Inferior parietal cortex (tissue), 1 donor: ENCODE data around the gene BNIPL.

Experiments used
- DNase-seq: peaks from one replicate; pipeline ENCODE4 v3.0.0-alpha.2; 2016; ENCODE audit errors: extremely low spot score

BNIPL gene

GRCh38 chr1:151036356-151036755, at the start of gene BNIPL:
Gene BNIPL (plus strand): TSS chr1:151036586. CDS start chr1:151036726, 140 bp downstream.
- DNase-seq: no peak

GRCh38 chr1:150987924-150988323, 48.5 kb upstream of the BNIPL start:
- DNase-seq: no peak

- DNase-seq: no peak
These were observed 43.8 kb upstream of the BNIPL start for GRCh38 chr1:150992626-150993025.

- DNase-seq: no peak
These were observed 42.1 kb upstream of the BNIPL start for GRCh38 chr1:150994248-150994647.

- no peak for DNase-seq
These were observed 40.9 kb upstream of the BNIPL start for GRCh38 chr1:150995460-150995859.

GRCh38 chr1:150995896-150996295, 40.5 kb upstream of the BNIPL start:
- DNase-seq: peak; percentile 69

- no peak for DNase-seq
These were observed 39.1 kb upstream of the BNIPL start for GRCh38 chr1:150997126-150997872.

- DNase-seq: no peak
These were observed 38.4 kb upstream of the BNIPL start for GRCh38 chr1:150997949-150998348.

- DNase-seq: peak; percentile 47
These were observed 37.2 kb upstream of the BNIPL start for GRCh38 chr1:150999051-150999674.

- DNase-seq: no peak
These were observed 36.5 kb upstream of the BNIPL start for GRCh38 chr1:150999926-151000325.

GRCh38 chr1:151000408-151000807, 36.0 kb upstream of the BNIPL start:
- no peak for DNase-seq

GRCh38 chr1:151001602-151002001, 34.8 kb upstream of the BNIPL start:
- no peak for DNase-seq

- no peak for DNase-seq
These were observed 34.3 kb upstream of the BNIPL start for GRCh38 chr1:151002051-151002450.

GRCh38 chr1:151002611-151003010, 33.8 kb upstream of the BNIPL start:
- no peak for DNase-seq

- DNase-seq: no peak
These were observed 33.2 kb upstream of the BNIPL start for GRCh38 chr1:151003180-151003579.

GRCh38 chr1:151005729-151006319, 30.6 kb upstream of the BNIPL start:
- DNase-seq: peak; percentile 32

GRCh38 chr1:151006327-151007052, 29.9 kb upstream of the BNIPL start, which contains the start of gene MINDY1:
Gene MINDY1 (minus strand): TSS chr1:151006902. CDS start chr1:151002617, 4,285 bp downstream.
- DNase-seq: peak; percentile 87

- no peak for DNase-seq
These were observed 28.5 kb upstream of the BNIPL start for GRCh38 chr1:151007853-151008243.

GRCh38 chr1:151008244-151009205, 27.9 kb upstream of the BNIPL start, which contains the start of gene PRUNE1:
Gene PRUNE1 (plus strand): TSS chr1:151008449. CDS start chr1:151008633, 184 bp downstream.
- peak; percentile 97 for DNase-seq

- no peak for DNase-seq
These were observed 27.2 kb upstream of the BNIPL start for GRCh38 chr1:151009206-151009587.
